IPS-NIHi7 (cell line): ENCODE data around the gene GMPS.
"Not testable (repeated sequence)": the region's sequence is repeated elsewhere in the genome, so short reads cannot be mapped to it uniquely, and the experiment has no call there.

ENCODE experiments used
- DNase-seq: peaks from one replicate; pipeline ENCODE4 v3.0.0; 2012; ENCODE audit warnings: mixed read lengths; ENCODE audit errors: extremely low spot score

GMPS gene

GRCh38 chr3:155872904-155873646, 2.6 kb downstream of the GMPS start:
- no peak for DNase-seq

GRCh38 chr3:155876037-155876436, 5.6 kb downstream of the GMPS start:
- DNase-seq, result no peak

- DNase-seq, result no peak
Observed at GRCh38 chr3:155876503-155876902, 6.1 kb downstream of the GMPS start.

GRCh38 chr3:155880286-155880685, 9.8 kb downstream of the GMPS start:
- no peak for DNase-seq

- DNase-seq, result no peak
Observed at GRCh38 chr3:155884292-155884691, 13.8 kb downstream of the GMPS start.

- DNase-seq, result no peak
Observed at GRCh38 chr3:155885292-155885691, 14.8 kb downstream of the GMPS start.

- not testable (repeated sequence) for DNase-seq
Observed at GRCh38 chr3:155886348-155886747, 15.9 kb downstream of the GMPS start.

GRCh38 chr3:155886915-155887314, 16.5 kb downstream of the GMPS start:
- no peak for DNase-seq

GRCh38 chr3:155889212-155889611, 18.8 kb downstream of the GMPS start:
- DNase-seq, result peak; percentile 11

- no peak for DNase-seq
Observed at GRCh38 chr3:155889952-155890351, 19.5 kb downstream of the GMPS start.

GRCh38 chr3:155890671-155891190, 20.3 kb downstream of the GMPS start:
- DNase-seq, result no peak

GRCh38 chr3:155891321-155891720, 20.9 kb downstream of the GMPS start:
- DNase-seq, result no peak

GRCh38 chr3:155895379-155895900, 25.0 kb downstream of the GMPS start:
- no peak for DNase-seq

- DNase-seq, result no peak
Observed at GRCh38 chr3:155906900-155907299, 36.5 kb downstream of the GMPS start.

GRCh38 chr3:155908086-155908485, 37.6 kb downstream of the GMPS start:
- peak; percentile 22 for DNase-seq

GRCh38 chr3:155908605-155909004, 38.2 kb downstream of the GMPS start:
- no peak for DNase-seq

- DNase-seq, result no peak
Observed at GRCh38 chr3:155912090-155912489, 41.6 kb downstream of the GMPS start.

GRCh38 chr3:155912579-155913190, 42.2 kb downstream of the GMPS start:
- peak; percentile 7 for DNase-seq

- no peak for DNase-seq
Observed at GRCh38 chr3:155917781-155918180, 47.3 kb downstream of the GMPS start.

GRCh38 chr3:155919728-155920127, 49.3 kb downstream of the GMPS start:
- DNase-seq, result no peak

- DNase-seq, result no peak
Observed at GRCh38 chr3:155921486-155921885, 51.0 kb downstream of the GMPS start.

GRCh38 chr3:155934230-155934629, 63.8 kb downstream of the GMPS start:
- no peak for DNase-seq

GRCh38 chr3:155938409-155938808, 68.0 kb downstream of the GMPS start:
- DNase-seq, result no peak
